SK-N-MC (cell line): ENCODE data around the gene NUP35.

Experiments used
- DNase-seq: peaks from one replicate; pipeline ENCODE4 v3.0.0-alpha.2; 2011; ENCODE audit warnings: low read depth, low spot score
- H3K27ac ChIP-seq: fragments of 200-600 bp; sonication (generic); 2 replicates; pipeline ENCODE4 v1.5.1; 2016; ENCODE audit warnings: mixed run types
- H3K36me3 ChIP-seq: fragments of 200-600 bp; sonication (generic); 2 replicates; pipeline ENCODE4 v1.6.1; 2017; ENCODE audit warnings: antibody characterized with exemption, low read length, mixed read lengths; ENCODE audit not compliant: insufficient read depth
- H3K4me3 ChIP-seq: fragments of 200-600 bp; sonication (generic); 2 replicates; pipeline ENCODE4 v1.5.1; 2016
- H3K9ac ChIP-seq: fragments of 200-600 bp; sonication (generic); 2 replicates; pipeline ENCODE4 v1.8.0; 2017; ENCODE audit warnings: mixed run types, mixed read lengths; ENCODE audit not compliant: insufficient read length
- H3K9me3 ChIP-seq: fragments of 200-600 bp; sonication (generic); 2 replicates; pipeline ENCODE4 v1.6.1; 2017; ENCODE audit warnings: low read depth, mild to moderate bottlenecking, antibody characterized with exemption, low read length, moderate library complexity, mixed read lengths
- EZH2 ChIP-seq: fragments of 200-600 bp; sonication (generic); IDR thresholded peaks from one replicate; pipeline ENCODE4 v1.6.1; 2017; ENCODE audit warnings: antibody characterized with exemption
- FOXP2 ChIP-seq: optimal IDR thresholded peaks from 2 replicates; pipeline ENCODE3; 2011; ENCODE audit warnings: mild to moderate bottlenecking, moderate library complexity; ENCODE audit not compliant: insufficient read depth; ENCODE audit errors: extremely low read length, control extremely low read depth
- POLR2AphosphoS5 ChIP-seq: IDR thresholded peaks from 2 replicates; pipeline ENCODE4 v1.6.1; 2012; ENCODE audit warnings: mild to moderate bottlenecking, low read depth, low read length, borderline replicate concordance

The NUP35 gene

GRCh38 chr2:183185534-183185933 lies 61.3 kb downstream of the NUP35 start:
- Histone ChIP-seq H3K27ac (no peak overlapping the region), H3K9ac (no peak overlapping the region), H3K36me3 (peaks cover 93% of the 10 kb centered on the region), H3K4me3 (no peak overlapping the region), H3K9me3 (peaks cover 9% of the 10 kb centered on the region; the same call in 1 of the 2 replicates)
- no peak for TF ChIP-seq POLR2AphosphoS5
- DNase-seq, result no peak

GRCh38 chr2:183186296-183186695 lies 62.1 kb downstream of the NUP35 start:
- Histone ChIP-seq H3K9ac (no peak overlapping the region), H3K4me3 (no peak overlapping the region), H3K27ac (no peak overlapping the region), H3K36me3 (peaks cover 91% of the 10 kb centered on the region), H3K9me3 (peaks cover 9% of the 10 kb centered on the region; the same call in 1 of the 2 replicates)
- no peak for DNase-seq
- TF ChIP-seq POLR2AphosphoS5 (no peak), FOXP2 (no peak), EZH2 (no peak)

GRCh38 chr2:183186766-183187165 lies 62.5 kb downstream of the NUP35 start:
- no peak for DNase-seq
- H3K4me3 ChIP-seq, result no peak overlapping the region

GRCh38 chr2:183192343-183192742 lies 68.1 kb downstream of the NUP35 start:
- DNase-seq, result no peak
- no peak overlapping the region for H3K9ac ChIP-seq
- TF ChIP-seq FOXP2 (no peak), EZH2 (no peak), POLR2AphosphoS5 (no peak)

More at GRCh38 chr2:183186766-183187165, 62.5 kb downstream of the NUP35 start:
- Histone ChIP-seq H3K9ac (no peak overlapping the region), H3K9me3 (peaks cover 9% of the 10 kb centered on the region; the same call in 1 of the 2 replicates), H3K27ac (no peak overlapping the region), H3K36me3 (peaks cover 91% of the 10 kb centered on the region)
- no peak for TF ChIP-seq EZH2
- TF ChIP-seq POLR2AphosphoS5, result no peak
- no peak for TF ChIP-seq FOXP2

GRCh38 chr2:183193904-183194303 lies 69.7 kb downstream of the NUP35 start:
- no peaks in the 10 kb centered on the region for H3K9me3 ChIP-seq
- no peak for DNase-seq
- no peak overlapping the region for H3K27ac ChIP-seq
- H3K36me3 ChIP-seq, result peaks cover 83% of the 10 kb centered on the region
- H3K9ac ChIP-seq, result no peak overlapping the region
- no peak overlapping the region for H3K4me3 ChIP-seq
- TF ChIP-seq POLR2AphosphoS5 (no peak), FOXP2 (no peak), EZH2 (no peak)

More at GRCh38 chr2:183192343-183192742, 68.1 kb downstream of the NUP35 start:
- Histone ChIP-seq H3K9me3 (no peaks in the 10 kb centered on the region), H3K27ac (no peak overlapping the region), H3K36me3 (peaks cover 80% of the 10 kb centered on the region), H3K4me3 (no peak overlapping the region)

DNA sequence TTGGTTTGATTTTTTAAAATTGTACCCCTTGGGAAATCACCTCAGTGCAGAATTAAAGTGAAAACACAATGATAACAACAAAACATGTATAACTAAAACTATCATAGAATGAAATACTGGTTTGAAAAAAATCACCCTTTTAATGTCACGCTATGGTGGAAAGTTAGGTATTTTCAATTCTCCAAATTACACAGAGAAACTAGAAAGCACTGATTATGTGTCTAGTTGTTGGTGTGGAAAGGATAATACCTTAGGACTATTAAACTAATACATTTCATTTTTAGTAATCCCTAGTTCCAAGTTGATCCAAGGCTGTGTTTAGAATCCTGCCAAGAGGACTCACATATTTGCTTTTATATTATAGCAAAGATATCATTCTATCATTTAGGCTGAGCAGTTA lies 71.2 kb downstream of the NUP35 start:
- DNase-seq, result no peak
- H3K9me3 ChIP-seq, result no peaks in the 10 kb centered on the region
- H3K27ac ChIP-seq, result no peak overlapping the region
- peaks cover 81% of the 10 kb centered on the region for H3K36me3 ChIP-seq
- no peak overlapping the region for H3K4me3 ChIP-seq
- TF ChIP-seq EZH2 (no peak), POLR2AphosphoS5 (no peak), FOXP2 (no peak)
- no peak overlapping the region for H3K9ac ChIP-seq

- TF ChIP-seq FOXP2, result no peak
- TF ChIP-seq POLR2AphosphoS5, result no peak
- no peak for TF ChIP-seq EZH2
- DNase-seq, result no peak
- H3K9ac ChIP-seq, result no peak overlapping the region
- H3K36me3 ChIP-seq, result peaks cover 76% of the 10 kb centered on the region
- H3K4me3 ChIP-seq, result no peak overlapping the region
- no peaks in the 10 kb centered on the region for H3K9me3 ChIP-seq
- no peak overlapping the region for H3K27ac ChIP-seq
Measured at GRCh38 chr2:183195998-183196409, 71.8 kb downstream of the NUP35 start.

- Histone ChIP-seq H3K36me3 (peaks cover 29% of the 10 kb centered on the region), H3K9ac (no peak overlapping the region), H3K9me3 (no peaks in the 10 kb centered on the region), H3K4me3 (no peak overlapping the region), H3K27ac (no peak overlapping the region)
- TF ChIP-seq EZH2 (no peak), POLR2AphosphoS5 (no peak), FOXP2 (no peak)
- no peak for DNase-seq
Measured at GRCh38 chr2:183204397-183204796, 80.2 kb downstream of the NUP35 start.

DNA sequence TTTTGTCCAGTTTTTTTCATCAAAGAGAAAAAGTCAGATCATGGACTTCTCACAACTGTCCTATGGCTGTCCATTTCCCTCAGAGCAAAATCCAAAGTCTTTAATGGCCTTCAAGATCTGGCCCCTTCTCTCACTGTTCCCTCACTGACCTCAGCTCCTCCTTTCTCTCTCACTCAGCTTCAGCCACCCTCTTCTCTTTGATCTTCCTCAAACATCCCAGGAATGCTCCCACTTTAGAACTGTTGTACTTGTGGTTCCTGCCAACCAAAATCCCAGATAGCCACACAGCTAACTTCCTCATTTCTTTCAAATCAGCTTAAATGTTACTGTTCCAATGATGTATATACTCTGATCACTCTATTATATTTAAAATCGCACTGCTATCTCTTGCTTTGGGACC lies 82.9 kb downstream of the NUP35 start:
- Histone ChIP-seq H3K9me3 (no peaks in the 10 kb centered on the region), H3K27ac (no peak overlapping the region), H3K36me3 (peaks cover 30% of the 10 kb centered on the region), H3K4me3 (no peak overlapping the region), H3K9ac (no peak overlapping the region)
- DNase-seq, result no peak
- TF ChIP-seq EZH2, result no peak
- TF ChIP-seq POLR2AphosphoS5, result no peak
- TF ChIP-seq FOXP2, result no peak

DNA sequence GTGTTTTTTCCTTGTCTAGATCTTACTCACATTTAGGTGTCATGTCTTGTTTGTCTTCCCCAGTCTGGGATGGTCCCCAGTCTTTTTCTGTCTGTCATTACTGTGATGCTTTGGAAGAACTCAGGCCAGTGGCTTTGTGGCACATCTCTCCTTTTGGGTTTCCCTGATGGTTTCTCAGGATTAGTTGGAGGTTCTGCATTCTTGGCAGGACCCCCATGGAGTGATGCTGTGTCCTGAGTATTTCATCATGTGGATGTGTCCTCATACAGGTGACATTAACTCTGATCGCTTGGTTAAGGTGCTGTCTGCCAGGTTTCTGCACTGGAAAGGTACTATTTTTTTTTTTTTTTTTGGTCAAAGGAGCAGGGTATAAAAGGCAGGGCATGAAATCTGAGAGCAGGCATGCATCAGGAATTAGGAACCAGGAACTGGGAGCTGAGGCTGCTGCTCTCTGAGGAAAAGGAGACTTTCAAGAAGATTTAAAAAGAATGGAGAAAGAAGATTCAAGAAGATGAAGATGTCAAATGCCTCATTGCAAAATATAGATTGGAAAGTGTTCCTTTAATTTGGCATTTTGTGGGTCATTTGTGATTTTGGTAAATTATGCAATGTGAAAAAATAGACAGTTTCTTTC lies 85.3 kb downstream of the NUP35 start:
- H3K4me3 ChIP-seq, result no peak overlapping the region

More for the DNA sequence above, 85.3 kb downstream of the NUP35 start:
- H3K36me3 ChIP-seq, result peaks cover 25% of the 10 kb centered on the region
- DNase-seq, result no peak
- H3K27ac ChIP-seq, result no peak overlapping the region
- H3K9me3 ChIP-seq, result no peaks in the 10 kb centered on the region
- no peak overlapping the region for H3K9ac ChIP-seq
- no peak for TF ChIP-seq POLR2AphosphoS5
